Measurements from ENCODE around the gene BCAM.
"Not testable (repeated sequence)": the region's sequence is repeated elsewhere in the genome, so short reads cannot be mapped to it uniquely, and the experiment has no call there.

The BCAM gene

GRCh38 chr19:44808463-44809371, at the start of gene BCAM:
BCAM (plus strand) TSS chr19:44809103; CDS start chr19:44809125, 22 bp downstream.
- DNase-seq: peak in 1 of 2 donors; percentile 39

- DNase-seq: no peak
Observed at GRCh38 chr19:44762038-44762437, 46.9 kb upstream of the BCAM start.

GRCh38 chr19:44765033-44765948, 43.6 kb upstream of the BCAM start:
- DNase-seq: no peak

GRCh38 chr19:44765949-44766335, 43.0 kb upstream of the BCAM start:
- no peak for DNase-seq

GRCh38 chr19:44767295-44768180, 41.4 kb upstream of the BCAM start:
- DNase-seq: no peak

- peak; percentile 35 to 41 for DNase-seq
Observed at GRCh38 chr19:44770550-44771257, 38.2 kb upstream of the BCAM start.

GRCh38 chr19:44772144-44772543, 36.8 kb upstream of the BCAM start:
- not testable (repeated sequence) for DNase-seq

GRCh38 chr19:44772959-44773358, 35.9 kb upstream of the BCAM start:
- no peak for DNase-seq

- no peak for DNase-seq
Observed at GRCh38 chr19:44775676-44776240, 33.1 kb upstream of the BCAM start.

- no peak for DNase-seq
Observed at GRCh38 chr19:44776402-44777096, 32.4 kb upstream of the BCAM start.

GRCh38 chr19:44777715-44778347, 31.1 kb upstream of the BCAM start, which contains the start of gene CBLC:
CBLC (plus strand) TSS chr19:44777890; CDS start chr19:44777932, 42 bp downstream.
- DNase-seq: no peak

GRCh38 chr19:44779150-44779549, 29.8 kb upstream of the BCAM start:
- DNase-seq: no peak

- DNase-seq: not testable (repeated sequence)
Observed at GRCh38 chr19:44781694-44782093, 27.2 kb upstream of the BCAM start.

GRCh38 chr19:44782729-44783128, 26.2 kb upstream of the BCAM start:
- no peak for DNase-seq

- no peak for DNase-seq
Observed at GRCh38 chr19:44783545-44783944, 25.4 kb upstream of the BCAM start.

GRCh38 chr19:44785271-44785670, 23.6 kb upstream of the BCAM start:
- DNase-seq: no peak

- no peak for DNase-seq
Observed at GRCh38 chr19:44785993-44786392, 22.9 kb upstream of the BCAM start.

GRCh38 chr19:44788971-44789370, 19.9 kb upstream of the BCAM start:
- DNase-seq: no peak

- no peak for DNase-seq
Observed at GRCh38 chr19:44789943-44790483, 18.9 kb upstream of the BCAM start.

- DNase-seq: no peak
Observed at GRCh38 chr19:44792281-44792680, 16.6 kb upstream of the BCAM start.
